Endothelial cell of umbilical vein (primary cell): ENCODE results near the gene FKBP6. TPM values are rescaled to one million over a fixed set of nuclear protein-coding genes. Genes with fewer than 3 reads are reported as not detected.

Experiments
- BruUV-seq: library from RNA; stranded (reverse); fragments of 400-500 nt; replicated peaks from 2 replicates; lab custom pipeline; 2021; lab: Mats Ljungman, UMichigan
- CTCF ChIA-PET: fragments of 300-600, 350-600 bp; sonication (Branson Sonifier 250); formaldehyde crosslinking; loops from one replicate; lab custom pipeline; 2021; ENCODE audit warnings: antibody characterized with exemption, inconsistent platforms; lab: Charles Lee
- POLR2A ChIA-PET: fragments of 300-600, 350-600 bp; sonication (Branson Sonifier 250); formaldehyde crosslinking; loops from one replicate; lab custom pipeline; 2021; ENCODE audit warnings: antibody characterized with exemption, inconsistent platforms; lab: Charles Lee
- DNase-seq: peaks from one replicate; pipeline ENCODE4 v3.0.0-alpha.2; 2011; ENCODE audit warnings: low read depth, low spot score
- FAIRE-seq: peaks from 2 replicates; lab custom pipeline; 2011; peaks lifted over from hg19 to GRCh38; lab: Jason Lieb, UNC
- H2AFZ ChIP-seq: 2 replicates; pipeline ENCODE4 v1.6.0; 2012; ENCODE audit warnings: low read depth, low read length, control low read depth, inconsistent platforms
- H3K27ac ChIP-seq: 2 replicates; pipeline ENCODE4 v1.5.1; 2011; ENCODE audit warnings: low read depth, mild to moderate bottlenecking, control low read depth, low read length, moderate library complexity; ENCODE audit not compliant: insufficient read depth
- H3K27me3 ChIP-seq, 2 experiments: 2 replicates each; pipeline versions ENCODE4 v1.6.0 to v1.6.1; 2011; ENCODE audit warnings: low read length in 2 of 2, mixed read lengths in 1 of 2; ENCODE audit not compliant: control insufficient read depth in 2 of 2, insufficient read depth in 2 of 2
- H3K36me3 ChIP-seq, 2 experiments: 2 replicates in 1 of 2; 3 replicates in 1 of 2; pipeline ENCODE4 v1.5.1; 2011; ENCODE audit warnings: low read length in 2 of 2, mild to moderate bottlenecking in 1 of 2, moderate library complexity in 1 of 2; ENCODE audit not compliant: control insufficient read depth in 2 of 2, insufficient read depth in 2 of 2; ENCODE audit errors: extremely low read depth in 1 of 2
- H3K4me1 ChIP-seq: 3 replicates; pipeline ENCODE4 v1.5.1; 2011; ENCODE audit warnings: mild to moderate bottlenecking, low read length; ENCODE audit not compliant: control insufficient read depth, insufficient read depth; ENCODE audit errors: extremely low read depth
- H3K4me2 ChIP-seq: 2 replicates; pipeline ENCODE4 v1.6.1; 2011; ENCODE audit warnings: low read length, control low read depth, mixed read lengths; ENCODE audit not compliant: insufficient read depth
- H3K4me3 ChIP-seq, 3 experiments: fragments of 200-600 bp in 1 of 3; sonication (generic), shearing (Covaris generic) in 1 of 3; replicated peaks in 1 of 3; 2 replicates each; pipeline ENCODE4 v1.5.1; 2011 to 2016; ENCODE audit warnings: control low read depth in 3 of 3, low read length in 3 of 3, mild to moderate bottlenecking in 2 of 3, inconsistent platforms in 1 of 3, low read depth in 1 of 3, moderate library complexity in 1 of 3; ENCODE audit not compliant: insufficient read depth in 1 of 3
- H3K79me2 ChIP-seq: 2 replicates; pipeline ENCODE4 v1.6.0; 2012; ENCODE audit warnings: low read length, inconsistent platforms; ENCODE audit not compliant: control insufficient read depth, insufficient read depth
- H3K9ac ChIP-seq: replicated peaks from 2 replicates; pipeline ENCODE3; 2011; ENCODE audit warnings: low read length, control low read depth; ENCODE audit not compliant: insufficient read depth; ENCODE audit errors: extremely low read depth
- H3K9me1 ChIP-seq: replicated peaks from 3 replicates; pipeline ENCODE4 v1.6.0; 2011; ENCODE audit warnings: mild to moderate bottlenecking, low read length; ENCODE audit not compliant: control insufficient read depth, insufficient read depth; ENCODE audit errors: extremely low read depth
- H3K9me3 ChIP-seq: replicated peaks from 2 replicates; pipeline ENCODE4 v1.5.1; 2012; ENCODE audit warnings: low read length, inconsistent platforms; ENCODE audit not compliant: control insufficient read depth, insufficient read depth
- H4K20me1 ChIP-seq: replicated peaks from 2 replicates; pipeline ENCODE3; 2011; ENCODE audit warnings: mild to moderate bottlenecking, low read length; ENCODE audit not compliant: control insufficient read depth, insufficient read depth; ENCODE audit errors: extremely low read depth
- CTCF ChIP-seq, 2 donors: IDR thresholded peaks; 1 replicate in 1 of 2; 2 replicates in 1 of 2; pipeline ENCODE4 v1.5.1; 2011; ENCODE audit warnings: low read length in 2 of 2, mild to moderate bottlenecking in 2 of 2, moderate library complexity in 2 of 2, control low read depth in 1 of 2, inconsistent platforms in 1 of 2, low read depth in 1 of 2; ENCODE audit not compliant: insufficient read depth in 1 of 2; ENCODE audit errors: extremely low read depth in 1 of 2
- EZH2 ChIP-seq: IDR thresholded peaks from 2 replicates; pipeline ENCODE4 v1.6.1; 2012; ENCODE audit warnings: borderline replicate concordance, low read depth, mild to moderate bottlenecking, moderate library complexity, low read length, inconsistent platforms; ENCODE audit not compliant: severe bottlenecking
- GATA2 ChIP-seq: IDR thresholded peaks from 2 replicates; pipeline ENCODE4 v1.7.0; 2011; ENCODE audit warnings: low read depth, mild to moderate bottlenecking, moderate library complexity, mixed read lengths, low read length; ENCODE audit not compliant: insufficient read length, insufficient read depth
- JUN ChIP-seq: IDR thresholded peaks from 2 replicates; pipeline ENCODE4 v1.6.1; 2011; ENCODE audit warnings: borderline replicate concordance, low read depth; ENCODE audit not compliant: insufficient read length, insufficient read depth
- MAX ChIP-seq: IDR thresholded peaks from 2 replicates; pipeline ENCODE4 v1.6.1; 2011; ENCODE audit not compliant: insufficient read depth, insufficient read length
- MYC ChIP-seq: IDR thresholded peaks from one replicate; pipeline ENCODE4 v1.6.1; 2011; ENCODE audit warnings: mild to moderate bottlenecking, low read depth, low read length
- POLR2A ChIP-seq: IDR thresholded peaks from 2 replicates; pipeline ENCODE4 v1.6.1; 2012; ENCODE audit warnings: low read depth, mild to moderate bottlenecking, control low read depth, low read length
- POLR2AphosphoS5 ChIP-seq: IDR thresholded peaks from 2 replicates; pipeline ENCODE4 v1.6.1; 2012; ENCODE audit warnings: low read depth, mild to moderate bottlenecking, control low read depth, low read length, moderate library complexity; ENCODE audit not compliant: insufficient read depth
- dilution Hi-C: fragments of 300-500 bp; cut with MboI; formaldehyde crosslinking; loops from one replicate; pipeline ENCODE4 v1.15.0; 2019; ENCODE audit warnings: low sequenced_read_pairs; ENCODE audit not compliant: extremely low pct_ligation_motif_present
- intact Hi-C: fragments of 100-400 bp; cut with micrococcal nuclease; formaldehyde crosslinking; loops from one replicate; pipeline ENCODE4 v1.10.0; 2022
- polyA plus RNA-seq, 4 experiments: library from polyadenylated mRNA; depleted of rRNA in 3 of 4; stranded (reverse) in 3 of 4; unstranded in 1 of 4; fragments of >200 nt; gene quantifications; 2 replicates each; pipeline versions ENCODE4 v1.2.1 to v1.2.3, GENCODE V29; 2011 to 2012; ENCODE audit warnings: missing spikeins in 1 of 4
- total RNA-seq: library from RNA; stranded (reverse); gene quantifications from 2 replicates; pipeline ENCODE4 v1.2.3, GENCODE V29; 2021

The FKBP6 gene
- total and polyA plus RNA-seq, 2 donors (not counting 3 experiments of a cell fraction or from before 2014, with no cell fraction given) = 0.04 TPM; not detected in 1

GRCh38 chr7:73351447-73352167 lies 23.6 kb downstream of the FKBP6 start:
- Histone ChIP-seq H3K9me3 (no peaks in the 10 kb centered on the region), H3K9me1 (no peaks in the 10 kb centered on the region), H3K36me3 (no peaks in the 10 kb centered on the region), H3K27ac (peak overlapping the region; percentile 30), H3K79me2 (no peaks in the 10 kb centered on the region), H3K4me2 (peak overlapping the region; percentile 39), H3K4me3 (no peak overlapping the region), H4K20me1 (no peaks in the 10 kb centered on the region), H3K9ac (no peak overlapping the region), H3K4me1 (peaks cover 11% of the 10 kb centered on the region), H2AFZ (peak overlapping the region; percentile 83), H3K27me3 (peaks cover 2 to 3% of the 10 kb centered on the region in 2 experiments)
- dilution Hi-C loops = no loop called here
- peak; percentile 71 for DNase-seq
- POLR2A ChIA-PET = no interaction called here
- peak; percentile 87 for FAIRE-seq
- BruUV-seq = no TSS peak
- TF ChIP-seq EZH2 = no peak
- TF ChIP-seq GATA2 = no peak
- no peak for TF ChIP-seq POLR2AphosphoS5
- no peak for TF ChIP-seq MAX
- TF ChIP-seq POLR2A = no peak
- TF ChIP-seq CTCF (IDR thresholded peaks at IDR 0.05; ENCODE audit: extremely low read depth in 1 of 2, insufficient read depth in 1 of 2, low read depth in 1 of 2, low read length in 2 of 2) = no peak
- TF ChIP-seq MYC = no peak
- no peak for TF ChIP-seq JUN
- intact Hi-C loops = no loop called here
- CTCF ChIA-PET = interaction anchor here (1.4 kb wide), 1 partner anchor 9 kb away, joined by 5 read pairs; no protein-coding TSS in a partner anchor
